K562 (cell line): Measurements from ENCODE around the gene CACNB1. TPM values are rescaled to one million over a fixed set of nuclear protein-coding genes. Genes with fewer than 3 reads are reported as not detected.
A peak's percentile ranks its signal among the peaks of the same experiment; 100 is the strongest.

Experiments
- ATF1 ChIP-seq, 2 experiments: fragments of 450-650 bp in 1 of 2; IDR thresholded peaks; 2 replicates each; pipeline ENCODE4 v1.6.1; 2016; ENCODE audit warnings: missing compliant biosample characterization in 1 of 2, missing genetic modification characterization in 1 of 2
- CCNT2 ChIP-seq: IDR thresholded peaks from 2 replicates; pipeline ENCODE4 v1.6.1; 2011; ENCODE audit warnings: borderline replicate concordance, low read depth, mild to moderate bottlenecking, moderate library complexity, mixed read lengths, low read length; ENCODE audit not compliant: insufficient read length; ENCODE audit errors: extremely low read depth
- CXXC5 ChIP-seq: fragments of 250-450 bp; sonication (Bioruptor Pico); IDR thresholded peaks from 2 replicates; pipeline ENCODE4 v1.8.0; 2022; ENCODE audit warnings: inconsistent platforms, mild to moderate bottlenecking, moderate library complexity
- NRF1 ChIP-seq, 2 experiments: fragments of 450-650 bp; IDR thresholded peaks in 1 of 2; conservative IDR thresholded peaks in 1 of 2; 2 replicates each; pipeline ENCODE4 v1.6.1; 2014; ENCODE audit warnings: mild to moderate bottlenecking in 2 of 2
- PHF8 ChIP-seq: fragments of 200-600 bp; sonication (generic); IDR thresholded peaks from 2 replicates; pipeline ENCODE4 v1.6.1; 2012; ENCODE audit warnings: mixed run types, mild to moderate bottlenecking, inconsistent platforms, low read length, moderate library complexity, borderline replicate concordance
- POLR2A ChIP-seq: fragments of 450-650 bp; conservative IDR thresholded peaks from 2 replicates; pipeline ENCODE4 v1.6.1; 2016
- POLR2B ChIP-seq: fragments of 450-650 bp; IDR thresholded peaks from 2 replicates; pipeline ENCODE4 v1.6.1; 2018; ENCODE audit warnings: low read depth; ENCODE audit not compliant: partially characterized antibody
- PRDM10 ChIP-seq: fragments of 450-650 bp; IDR thresholded peaks from 2 replicates; pipeline ENCODE4 v1.6.1; 2018; ENCODE audit not compliant: partially characterized antibody
- THAP12 ChIP-seq: fragments of 250-450 bp; sonication (Bioruptor Pico); IDR thresholded peaks from 2 replicates; pipeline ENCODE4 v1.9.0; 2021; ENCODE audit warnings: mild to moderate bottlenecking, inconsistent platforms
- YY1 ChIP-seq, 3 experiments: IDR thresholded peaks; 2 replicates each; pipeline ENCODE4 v1.6.1; 2011; ENCODE audit warnings: low read length in 2 of 3, mild to moderate bottlenecking in 2 of 3, moderate library complexity in 2 of 3, borderline replicate concordance in 1 of 3, control low read depth in 1 of 3, low read depth in 1 of 3; ENCODE audit not compliant: insufficient read depth in 3 of 3, insufficient replicate concordance in 2 of 3, control insufficient read depth in 1 of 3, insufficient read length in 1 of 3; ENCODE audit errors: extremely low read depth in 1 of 3
- ZFP36 ChIP-seq: fragments of 150-350 bp; IDR thresholded peaks from 2 replicates; pipeline ENCODE4 v1.6.1; 2018; ENCODE audit warnings: low read length, low read depth; ENCODE audit not compliant: partially characterized antibody
- ZNF263 ChIP-seq: sonication (generic); formaldehyde crosslinking; IDR thresholded peaks from 2 replicates; pipeline ENCODE4 v1.8.0; 2022; ENCODE audit warnings: mild to moderate bottlenecking, missing genetic modification reagents, borderline replicate concordance
- ZNF740 ChIP-seq, 3 experiments: fragments of 200-800 bp in 1 of 3; sonication (Bioruptor generic) in 1 of 3; sonication (generic) in 1 of 3; formaldehyde crosslinking in 1 of 3; IDR thresholded peaks; 2 replicates each; pipeline versions ENCODE4 v1.6.1 to v1.8.0; 2016 to 2022; ENCODE audit warnings: mild to moderate bottlenecking in 2 of 3, missing compliant biosample characterization in 2 of 3, missing genetic modification characterization in 2 of 3, missing genetic modification reagents in 1 of 3
- polyA plus RNA-seq, 8 experiments: library from polyadenylated mRNA; depleted of rRNA in 4 of 8; stranded (reverse) in 5 of 8; unstranded in 3 of 8; fragments of >200 nt; fragmentation: Nextera tagmentation in 2 of 8; fragmentation: Illumina TruSeq in 1 of 8; extraction: Ambion mirVana in 2 of 8; extraction: Trizol in 1 of 8; gene quantifications; 2 replicates each; pipeline versions ENCODE4 v1.2.1 to v1.2.3, GENCODE V29; 2011 to 2014; ENCODE audit warnings: inconsistent platforms in 1 of 8, missing spikeins in 1 of 8
- total RNA-seq, 7 experiments: library from RNA; depleted of rRNA in 6 of 7; stranded (reverse); fragments of >200 nt in 6 of 7; fragmentation: Illumina TruSeq in 2 of 7; extraction: Trizol in 2 of 7; gene quantifications; 2 replicates each; pipeline versions ENCODE4 v1.2.1 to v1.2.3, GENCODE V29; 2011 to 2021; ENCODE audit warnings: low replicate concordance in 1 of 7

CACNB1 gene
- total and polyA plus RNA-seq, 9 of the 15 experiments (the other 6 are each of a cell fraction or from before 2014, with no cell fraction given): 0.08 to 7.4 (median 3.0) TPM

DNA sequence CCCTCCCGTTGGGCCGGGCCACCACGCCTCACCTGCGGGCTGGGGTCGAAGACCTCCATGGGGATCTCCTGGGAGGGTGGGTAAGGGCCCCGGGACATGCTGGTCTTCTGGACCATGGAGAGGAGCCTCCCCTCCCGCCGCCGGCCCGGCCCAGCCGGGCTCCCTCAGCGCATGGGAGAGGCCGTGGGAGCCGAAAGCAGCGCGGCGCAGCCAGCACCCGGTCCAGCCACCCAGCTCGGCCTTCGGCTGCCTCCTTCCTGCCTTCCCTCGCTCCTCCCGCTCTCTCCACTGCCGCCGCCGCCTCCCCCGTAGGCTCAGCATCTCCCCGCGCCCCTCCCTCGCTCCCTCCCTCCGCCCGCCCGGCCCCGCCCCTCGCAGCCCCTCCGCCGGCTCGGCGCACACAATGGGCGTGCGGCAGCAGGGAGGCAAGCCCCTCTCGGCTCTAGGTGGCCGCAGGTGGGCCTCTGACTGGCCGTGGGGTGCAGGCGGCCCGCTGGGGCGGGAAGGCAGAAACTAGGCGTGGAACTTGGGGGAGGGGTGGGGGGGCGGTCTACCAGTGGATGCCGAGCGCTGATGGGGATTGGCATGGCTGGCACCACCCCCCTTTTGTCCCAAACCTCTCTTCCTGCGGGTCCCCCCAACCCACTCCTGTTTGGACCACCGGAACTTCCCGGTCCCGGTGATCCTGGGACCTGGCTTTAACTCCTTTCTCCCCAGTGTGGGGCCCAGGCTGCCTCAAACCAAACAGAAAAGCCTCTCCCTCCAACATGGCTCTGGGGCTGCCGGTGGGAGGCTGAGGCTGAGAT lies at the start of gene CACNB1 (continued):
- TF ChIP-seq ZNF263 (CRISPR knock-in tag) (no peak), PRDM10 (peak; percentile 16), ZNF740 (CRISPR knock-in tag; IDR thresholded peaks at IDR 0.05) (peak; percentile 87), ZNF740 (tag; IDR thresholded peaks at IDR 0.05) (peak in 1 of 2 experiments; percentile 73; a peak in 1 of 4 replicates), PHF8 (peak; percentile 56; the same call in 1 of the 2 replicates), ZFP36 (peak; percentile 20), CXXC5 (CRISPR knock-in tag) (peak; percentile 50), CCNT2 (peak; percentile 40), YY1 (IDR thresholded peaks at IDR 0.05; ENCODE audit: borderline replicate concordance in 1 of 3, control insufficient read depth in 1 of 3, extremely low read depth in 1 of 3, insufficient read depth in 3 of 3, insufficient read length in 1 of 3, insufficient replicate concordance in 2 of 3, low read depth in 1 of 3, low read length in 2 of 3) (peak in 1 of 3 experiments; percentile 31), THAP12 (peak; percentile 52; the same call in 1 of the 2 replicates), POLR2A (peak; percentile 61), POLR2B (peak; percentile 24), ATF1 (CRISPR knock-in tag; IDR thresholded peaks at IDR 0.05) (no peak), ATF1 (tag; IDR thresholded peaks at IDR 0.05) (peak; percentile 7; the same call in 1 of the 2 replicates), NRF1 (conservative IDR thresholded peaks at IDR 0.05 in 1 of 2, IDR thresholded peaks at IDR 0.05 in 1 of 2) (peak in 1 of 2 experiments; percentile 37; a peak in 1 of 4 replicates)
